ENCODE measurements around the gene MYO1E. TPM values are rescaled to one million over a fixed set of nuclear protein-coding genes. Genes with fewer than 3 reads are reported as not detected.

Gene MYO1E
- total and polyA plus RNA-seq, 2 of the 8 experiments (the other 6 are each of a cell fraction or from before 2014, with no cell fraction given), result 19.6 to 142 TPM

GRCh38 chr15:59329570-59330350 is 42.9 kb downstream of the MYO1E start:
- no peak overlapping the region for H2AK5ac ChIP-seq (ENCODE audit: low read depth, low read length)
- no peak for DNase-seq (ENCODE audit: low read depth in 1 of 2, low spot score in 2 of 2)
- H4K5ac ChIP-seq (ENCODE audit: insufficient read length, low read depth, low read length), result no peak overlapping the region
- no peak overlapping the region for H2BK12ac ChIP-seq (ENCODE audit: low read depth, low read length)
- H3K9ac ChIP-seq (replicated peaks in 1 of 4; ENCODE audit: extremely low read depth in 1 of 4, low read depth in 3 of 4, low read length in 3 of 4), result no peak overlapping the region
- peaks cover 2 to 19% (median 8%) of the 10 kb centered on the region in 4 experiments; a peak in 3 of 7 replicates for H3K4me1 ChIP-seq (replicated peaks in 1 of 4; ENCODE audit: control insufficient read depth in 3 of 4, insufficient read depth in 4 of 4, low read length in 3 of 4)
- ChIA-PET POLR2A (ENCODE audit: partially characterized antibody) (interaction anchor here (0.6 kb wide), 1 partner anchor 1003 kb away, joined by 3 read pairs; no protein-coding TSS in a partner anchor), CTCF (ENCODE audit: partially characterized antibody) (interaction anchor here (1.8 to 2.1 kb wide), 2 partner anchors 30 to 83 kb away, joined by 6 read pairs; no protein-coding TSS in a partner anchor)
- no peak overlapping the region for H2BK120ac ChIP-seq (replicated peaks; ENCODE audit: low read depth, low read length)
- H3K27me3 ChIP-seq (replicated peaks in 1 of 4; ENCODE audit: control insufficient read depth in 3 of 4, extremely low read depth in 1 of 4, insufficient read depth in 3 of 4, low read length in 3 of 4), result no peaks in the 10 kb centered on the region
- H3K4me2 ChIP-seq (ENCODE audit: insufficient read depth in 1 of 2, low read depth in 2 of 2, low read length in 2 of 2), result no peak overlapping the region
- H2AFZ ChIP-seq (ENCODE audit: low read length), result no peak overlapping the region
- no peak overlapping the region for H3K23ac ChIP-seq (ENCODE audit: insufficient read length)
- H2BK15ac ChIP-seq (ENCODE audit: low read length), result no peak overlapping the region
- no peak overlapping the region for H3K14ac ChIP-seq (ENCODE audit: insufficient read length)
- H4K8ac ChIP-seq (ENCODE audit: extremely low read depth, insufficient read depth, low read length), result no peak overlapping the region
- H3K36me3 ChIP-seq (ENCODE audit: control insufficient read depth in 2 of 4, insufficient read depth in 4 of 4, low read length in 3 of 4), result no peaks in the 10 kb centered on the region
- H4K91ac ChIP-seq (replicated peaks; ENCODE audit: insufficient read length, low read length), result no peak overlapping the region
- FAIRE-seq, result no peak
- peaks cover 4 to 72% of the 10 kb centered on the region in 2 experiments; a peak in 3 of 4 replicates for H3K79me2 ChIP-seq (ENCODE audit: control insufficient read depth in 1 of 2, insufficient read depth in 2 of 2, low read length in 2 of 2)
- peaks cover 7 to 10% of the 10 kb centered on the region in 2 experiments for H4K20me1 ChIP-seq (replicated peaks in 1 of 2; ENCODE audit: control insufficient read depth in 1 of 2, insufficient read depth in 2 of 2, low read length in 2 of 2)
- H3K18ac ChIP-seq (ENCODE audit: extremely low read depth, low read length), result no peak overlapping the region
- no peak overlapping the region for H2BK5ac ChIP-seq (ENCODE audit: low read depth, low read length)
- H3K79me1 ChIP-seq (ENCODE audit: low read depth, low read length), result peaks cover 13% of the 10 kb centered on the region; the same call in 1 of the 2 replicates
- no peak overlapping the region for H3K4ac ChIP-seq (replicated peaks; ENCODE audit: insufficient read length, low read depth, low read length)
- no peak overlapping the region for H2BK20ac ChIP-seq (ENCODE audit: low read length)
- no peak overlapping the region for H3K4me3 ChIP-seq (ENCODE audit: extremely low read depth in 1 of 4, insufficient read depth in 2 of 4, low read depth in 3 of 4, low read length in 4 of 4)
- no peak overlapping the region for H3K56ac ChIP-seq (replicated peaks; ENCODE audit: insufficient read length, low read depth, low read length)
- 88% methylated on average over 6 of the region's 6 CpGs; no CpG with 5 or more reads in 1 of the 2 experiments for WGBS, 2 experiments (ENCODE audit: extremely low coverage in 1 of 2, insufficient coverage in 1 of 2, insufficient read length in 1 of 2, insufficient replicate concordance in 2 of 2, low coverage in 1 of 2, low lambda C conversion rate in 2 of 2, missing lambda C conversion rate in 1 of 2)
- no peak overlapping the region for H3K27ac ChIP-seq (ENCODE audit: low read depth, low read length)
- H3K23me2 ChIP-seq (ENCODE audit: low read depth, low read length), result no peaks in the 10 kb centered on the region
- no peaks in the 10 kb centered on the region for H3K9me3 ChIP-seq (ENCODE audit: insufficient read depth in 2 of 2, low read depth in 1 of 2, low read length in 1 of 2)
- TF ChIP-seq SP2 (IDR thresholded peaks at IDR 0.05; ENCODE audit: low read length) (no peak), SP1 (IDR thresholded peaks at IDR 0.05; ENCODE audit: low read depth, low read length) (no peak), SIN3A (conservative IDR thresholded peaks at IDR 0.05 in 1 of 2, IDR thresholded peaks at IDR 0.05 in 1 of 2; ENCODE audit: low read depth in 1 of 2, low read length in 2 of 2) (no peak), GTF2F1 (IDR thresholded peaks at IDR 0.05; ENCODE audit: borderline replicate concordance, low read depth, low read length) (no peak), HDAC2 (IDR thresholded peaks at IDR 0.05; ENCODE audit: borderline replicate concordance in 1 of 2, low read depth in 2 of 2, low read length in 2 of 2) (no peak), EP300 (IDR thresholded peaks at IDR 0.05; ENCODE audit: borderline replicate concordance in 1 of 2, low read depth in 2 of 2, low read length in 2 of 2) (no peak), KDM5A (IDR thresholded peaks at IDR 0.05; ENCODE audit: low read length) (no peak), CHD1 (IDR thresholded peaks at IDR 0.05; ENCODE audit: low read depth, low read length) (no peak), KDM1A (IDR thresholded peaks at IDR 0.05; ENCODE audit: borderline replicate concordance, low read length) (no peak), EZH2 (IDR thresholded peaks at IDR 0.05; ENCODE audit: low read depth, low read length, severe bottlenecking) (no peak)
